ENCODE measurements around the gene PPP2R5E. TPM values are rescaled to one million over a fixed set of nuclear protein-coding genes. Genes with fewer than 3 reads are reported as not detected.

The PPP2R5E gene
- total RNA-seq, 4 donors from 2014 or later = 16.8 to 23.7 (median 20.4) TPM

DNA sequence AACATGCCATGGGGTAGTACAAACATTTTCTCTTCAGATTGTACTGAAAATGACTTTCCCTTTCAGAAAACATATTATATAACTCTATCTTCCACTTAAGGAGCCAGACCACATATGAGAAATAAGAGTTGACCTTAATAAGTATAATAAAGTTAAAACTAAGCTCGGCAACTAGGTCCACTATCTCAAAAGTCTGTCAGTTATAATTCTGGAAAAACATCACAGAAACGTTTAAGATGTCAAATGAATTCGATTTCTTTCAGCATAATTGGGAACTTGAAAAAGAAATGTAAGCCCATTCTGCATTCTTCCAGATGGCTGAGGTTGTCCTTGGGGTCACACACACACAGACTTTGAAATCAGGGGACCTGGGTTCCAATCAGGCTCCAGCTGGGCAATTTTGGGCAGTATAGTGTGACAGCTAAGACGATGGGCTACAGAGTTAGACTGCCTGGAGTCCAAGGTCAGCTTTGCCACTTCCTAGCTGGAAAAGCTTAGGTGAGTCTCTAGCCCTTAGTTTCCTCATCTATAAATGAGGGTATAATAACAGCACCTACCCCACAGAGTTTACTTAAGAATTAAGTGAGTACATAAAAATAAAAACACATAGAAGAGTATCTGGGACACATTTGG, 75.6 kb downstream of the PPP2R5E start:
- no peaks in the 10 kb centered on the region for H3K9me3 ChIP-seq
- H3K4me1 ChIP-seq = peaks cover 35% of the 10 kb centered on the region
- H3K36me3 ChIP-seq = no peaks in the 10 kb centered on the region
- TF ChIP-seq EP300 (IDR thresholded peaks at IDR 0.05) = no peak
- TF ChIP-seq POLR2AphosphoS5 (IDR thresholded peaks at IDR 0.05) = no peak
- no peak for TF ChIP-seq POLR2A (IDR thresholded peaks at IDR 0.05)
- no peak for TF ChIP-seq CTCF (IDR thresholded peaks at IDR 0.05)
- no peak for DNase-seq (ENCODE audit: low spot score in 2 of 2)
- no peak overlapping the region for H3K4me3 ChIP-seq
- H3K27ac ChIP-seq = no peak overlapping the region
- H3K27me3 ChIP-seq = no peaks in the 10 kb centered on the region
- 68% methylated on average over 4 of the region's 4 CpGs for WGBS

GRCh38 chr14:63465347-63465746, 77.8 kb downstream of the PPP2R5E start:
- no peak for DNase-seq (ENCODE audit: low spot score in 2 of 2)

DNA sequence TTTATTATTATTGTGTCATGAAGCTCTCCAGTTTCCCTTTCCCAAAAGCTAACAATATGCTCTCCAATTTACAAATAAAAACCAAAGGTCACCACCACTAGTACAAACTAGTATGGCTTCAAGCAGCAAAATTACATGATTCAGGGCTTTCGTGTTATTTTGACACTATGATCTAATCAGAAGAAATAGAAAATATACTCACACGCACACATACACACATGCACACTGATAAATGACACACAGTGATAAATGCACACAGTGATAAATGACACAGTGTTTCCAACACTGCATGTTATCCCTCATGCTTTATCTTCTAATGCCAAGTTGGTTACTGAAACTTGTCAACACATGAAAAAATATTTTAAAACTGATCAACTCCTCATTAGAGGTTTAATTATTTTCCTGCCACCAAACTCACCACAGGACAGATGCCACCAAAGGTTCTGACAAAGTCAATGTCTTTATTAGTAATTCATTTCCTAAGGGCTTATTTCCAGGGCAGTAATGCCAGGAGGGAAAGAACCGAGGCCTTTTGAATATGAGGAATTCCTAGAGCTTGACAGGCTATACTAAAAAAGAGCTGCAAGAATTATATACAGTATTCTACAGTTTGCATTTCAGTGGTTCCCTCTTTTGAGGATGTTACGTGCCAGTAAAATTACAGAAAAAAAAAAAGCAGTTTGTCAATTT, 82.4 kb downstream of the PPP2R5E start:
- no peaks in the 10 kb centered on the region for H3K36me3 ChIP-seq

More at GRCh38 chr14:63465347-63465746, 77.8 kb downstream of the PPP2R5E start:
- 90% methylated on average over 8 of the region's 8 CpGs for WGBS
- no peaks in the 10 kb centered on the region for H3K36me3 ChIP-seq
- no peaks in the 10 kb centered on the region for H3K9me3 ChIP-seq
- no peaks in the 10 kb centered on the region for H3K27me3 ChIP-seq
- H3K27ac ChIP-seq = no peak overlapping the region
- TF ChIP-seq CTCF (IDR thresholded peaks at IDR 0.05) (no peak), EP300 (IDR thresholded peaks at IDR 0.05) (no peak), POLR2A (IDR thresholded peaks at IDR 0.05) (no peak), POLR2AphosphoS5 (IDR thresholded peaks at IDR 0.05) (no peak)
- H3K4me3 ChIP-seq = no peak overlapping the region
- peaks cover 20% of the 10 kb centered on the region for H3K4me1 ChIP-seq

DNA sequence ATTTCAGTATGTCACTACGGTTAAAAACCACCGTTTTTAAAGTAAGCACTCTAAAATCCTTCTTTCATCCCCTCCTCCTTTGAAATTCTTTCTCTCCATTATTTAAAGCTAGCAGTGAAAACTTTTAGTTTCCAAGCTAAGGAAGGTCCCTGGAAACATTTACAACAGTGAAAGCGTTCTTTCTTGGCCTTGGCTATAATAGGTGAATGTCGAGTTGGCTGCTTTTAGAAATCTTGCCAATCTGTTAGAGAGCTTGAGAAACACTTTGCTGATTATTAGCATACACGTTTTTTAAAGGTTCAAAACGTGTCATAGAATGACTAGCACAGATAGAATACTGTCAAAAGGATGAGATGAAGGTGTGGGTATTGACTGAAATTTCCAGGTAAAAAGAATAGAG, 83.4 kb downstream of the PPP2R5E start:
- no peak overlapping the region for H3K4me3 ChIP-seq
- 52% methylated on average over 6 of the region's 6 CpGs for WGBS
- DNase-seq (ENCODE audit: low spot score in 2 of 2) = no peak
- no peak for TF ChIP-seq EP300 (IDR thresholded peaks at IDR 0.05)
- TF ChIP-seq POLR2A (IDR thresholded peaks at IDR 0.05) = no peak
- no peak for TF ChIP-seq CTCF (IDR thresholded peaks at IDR 0.05)
- TF ChIP-seq POLR2AphosphoS5 (IDR thresholded peaks at IDR 0.05) = no peak
- H3K9me3 ChIP-seq = no peaks in the 10 kb centered on the region
- no peaks in the 10 kb centered on the region for H3K36me3 ChIP-seq
- no peak overlapping the region for H3K27ac ChIP-seq
- H3K27me3 ChIP-seq = no peaks in the 10 kb centered on the region
- H3K4me1 ChIP-seq = peaks cover 14% of the 10 kb centered on the region

More for the DNA sequence above, 82.4 kb downstream of the PPP2R5E start:
- TF ChIP-seq POLR2AphosphoS5 (IDR thresholded peaks at IDR 0.05) (no peak), EP300 (IDR thresholded peaks at IDR 0.05) (no peak), POLR2A (IDR thresholded peaks at IDR 0.05) (no peak), CTCF (IDR thresholded peaks at IDR 0.05) (no peak)
- peaks cover 14% of the 10 kb centered on the region for H3K4me1 ChIP-seq
- H3K27ac ChIP-seq = no peak overlapping the region
- DNase-seq (ENCODE audit: low spot score in 2 of 2) = no peak
- H3K4me3 ChIP-seq = no peak overlapping the region
- WGBS = 37% methylated on average over 4 of the region's 4 CpGs
- H3K9me3 ChIP-seq = no peaks in the 10 kb centered on the region
- no peaks in the 10 kb centered on the region for H3K27me3 ChIP-seq

- peaks cover 8% of the 10 kb centered on the region for H3K36me3 ChIP-seq
- no peaks in the 10 kb centered on the region for H3K27me3 ChIP-seq
- H3K4me3 ChIP-seq = no peak overlapping the region
- no peaks in the 10 kb centered on the region for H3K9me3 ChIP-seq
- TF ChIP-seq POLR2A (IDR thresholded peaks at IDR 0.05) = no peak
- no peak for TF ChIP-seq EP300 (IDR thresholded peaks at IDR 0.05)
- TF ChIP-seq POLR2AphosphoS5 (IDR thresholded peaks at IDR 0.05) = no peak
- TF ChIP-seq CTCF (IDR thresholded peaks at IDR 0.05) = no peak
- no peak overlapping the region for H3K27ac ChIP-seq
- H3K4me1 ChIP-seq = peaks cover 14% of the 10 kb centered on the region
- no peak for DNase-seq (ENCODE audit: low spot score in 2 of 2)
- WGBS = 90% methylated on average over 4 of the region's 4 CpGs
Observed at GRCh38 chr14:63457498-63457897, 85.7 kb downstream of the PPP2R5E start.

Measured in suprapubic skin (tissue), 4 donors.